Measurements from ENCODE around the gene SYNDIG1. TPM values are rescaled to one million over a fixed set of nuclear protein-coding genes. Genes with fewer than 3 reads are reported as not detected.

Gene SYNDIG1
- total and polyA plus RNA-seq, 9 of the 15 experiments (the other 6 are each of a cell fraction or from before 2014, with no cell fraction given), result not detected

DNA sequence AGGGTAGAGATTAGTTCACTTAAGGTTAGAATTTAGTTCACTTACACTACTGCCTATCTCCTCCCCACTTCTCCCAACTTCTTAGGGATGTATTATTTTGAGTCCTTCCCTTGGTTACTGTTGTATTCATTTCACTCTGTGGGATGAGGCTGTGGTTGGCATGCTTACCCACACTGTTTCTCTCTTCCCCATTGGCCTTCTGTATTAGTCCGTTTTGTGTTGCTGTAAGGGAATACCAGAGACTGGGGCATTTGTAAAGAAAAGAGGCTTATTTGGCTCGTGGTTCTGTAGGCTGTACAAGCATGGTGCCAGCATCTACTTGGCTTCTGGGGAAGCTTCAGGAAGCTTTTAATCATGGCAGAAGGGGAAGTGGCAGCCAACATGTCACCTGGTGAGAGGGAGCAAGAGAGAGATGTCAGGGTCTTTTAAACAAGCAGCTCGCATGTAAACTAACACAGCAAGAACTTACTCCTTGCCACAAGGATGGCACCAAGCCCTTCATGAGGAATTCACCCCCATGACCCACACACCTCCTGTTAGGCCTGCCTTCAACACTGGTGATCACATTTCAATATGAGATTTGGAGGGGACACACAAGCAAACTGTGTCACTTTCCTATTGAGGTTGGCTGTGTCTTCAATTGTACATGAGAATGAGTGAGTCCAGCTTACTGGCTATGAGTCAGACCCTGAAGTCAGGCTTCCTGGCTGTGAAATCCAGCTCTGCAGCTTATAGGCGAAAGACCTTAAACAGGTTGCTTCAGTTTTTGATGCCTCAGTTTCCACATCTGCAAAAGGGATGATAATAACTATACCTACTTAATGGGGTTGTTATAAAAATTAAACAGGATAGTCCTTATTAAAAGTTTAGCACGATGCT, 53.3 kb downstream of the SYNDIG1 start:
- no TSS peak for BruUV-seq (replicated peaks)
- ATAC-seq, result no peak
- TF ChIP-seq NFXL1 (CRISPR knock-in tag; IDR thresholded peaks at IDR 0.05) (no peak), EWSR1 (IDR thresholded peaks at IDR 0.05; ENCODE audit: borderline replicate concordance, low read depth, partially characterized antibody) (no peak), ZNF699 (CRISPR knock-in tag; IDR thresholded peaks at IDR 0.05; ENCODE audit: insufficient replicate concordance) (no peak), SMARCE1 (IDR thresholded peaks at IDR 0.05) (no peak), CREB1 (IDR thresholded peaks at IDR 0.05) (no peak), CREB1 (CRISPR knock-in tag; IDR thresholded peaks at IDR 0.05) (no peak), RHOXF2B (CRISPR knock-in tag; conservative IDR thresholded peaks at IDR 0.05) (no peak), HDAC3 (IDR thresholded peaks at IDR 0.05; ENCODE audit: borderline replicate concordance, partially characterized antibody) (no peak), PHB (CRISPR knock-in tag; IDR thresholded peaks at IDR 0.05) (no peak), JUND (IDR thresholded peaks at IDR 0.05; ENCODE audit: borderline replicate concordance, low read depth, low read length) (no peak), JUND (tag; IDR thresholded peaks at IDR 0.05; ENCODE audit: borderline replicate concordance, low read depth, low read length) (no peak), MECOM (CRISPR knock-in tag; IDR thresholded peaks at IDR 0.05) (no peak), CBX5 (IDR thresholded peaks at IDR 0.05; ENCODE audit: borderline replicate concordance, low read depth) (no peak), SRSF9 (IDR thresholded peaks at IDR 0.05; ENCODE audit: borderline replicate concordance, low read depth, low read length) (no peak)

More for the DNA sequence above, 53.3 kb downstream of the SYNDIG1 start:
- in situ Hi-C loops (cut with MboI), result no loop called here
- ChIA-PET CTCF (ENCODE audit: low intra/inter-chr PET ratio) (interaction anchor here (0.7 kb wide), 1 partner anchor 365 kb away, joined by 3 read pairs; no protein-coding TSS in a partner anchor), POLR2A (interaction anchor here (0.7 kb wide), 1 partner anchor 10 kb away, joined by 3 read pairs; no protein-coding TSS in a partner anchor)
- Histone ChIP-seq H2AFZ (ENCODE audit: low read depth, low read length) (no peak overlapping the region), H3K36me3 (ENCODE audit: control insufficient read depth, insufficient read depth, low read length) (no peaks in the 10 kb centered on the region), H3K4me2 (ENCODE audit: insufficient read depth, low read length) (no peak overlapping the region), H3K4me3 (no peak overlapping the region), H4K20me1 (replicated peaks; ENCODE audit: control insufficient read depth, insufficient read depth, low read length) (no peaks in the 10 kb centered on the region), H3K9me1 (ENCODE audit: control insufficient read depth, insufficient read depth, low read length) (no peaks in the 10 kb centered on the region), H3K27me3 (ENCODE audit: control insufficient read depth in 2 of 2, insufficient read depth in 2 of 2, low read length in 2 of 2) (no peaks in the 10 kb centered on the region; a peak in 1 of 5 replicates), H3K4me1 (replicated peaks in 1 of 2; ENCODE audit: control insufficient read depth in 2 of 2, insufficient read depth in 2 of 2, low read length in 2 of 2) (no peaks in the 10 kb centered on the region), H3K9me3 (replicated peaks; ENCODE audit: control insufficient read depth, insufficient read depth, low read depth, low read length) (no peaks in the 10 kb centered on the region), H3K79me2 (ENCODE audit: control insufficient read depth, insufficient read depth, low read length) (no peaks in the 10 kb centered on the region), H3K27ac (ENCODE audit: extremely low read depth, low read depth, low read length) (no peak overlapping the region), H3K9ac (ENCODE audit: insufficient read depth in 1 of 2, low read depth in 2 of 2, low read length in 2 of 2) (no peak overlapping the region)
- intact Hi-C loops (cut with micrococcal nuclease), result no loop called here
- WGBS (ENCODE audit: insufficient coverage, low coverage, missing lambda C conversion rate), result 0% methylated on average over 5 of the region's 5 CpGs
- DNase-seq (ENCODE audit: extremely low read depth in 1 of 4, low spot score in 3 of 4) (no peak), FAIRE-seq (no peak)
